Measurements from ENCODE around the gene MT1E. TPM values are rescaled to one million over a fixed set of nuclear protein-coding genes. Genes with fewer than 3 reads are reported as not detected.

The MT1E gene
- total RNA-seq, 1 donor from 2014 or later = 158 TPM

DNA sequence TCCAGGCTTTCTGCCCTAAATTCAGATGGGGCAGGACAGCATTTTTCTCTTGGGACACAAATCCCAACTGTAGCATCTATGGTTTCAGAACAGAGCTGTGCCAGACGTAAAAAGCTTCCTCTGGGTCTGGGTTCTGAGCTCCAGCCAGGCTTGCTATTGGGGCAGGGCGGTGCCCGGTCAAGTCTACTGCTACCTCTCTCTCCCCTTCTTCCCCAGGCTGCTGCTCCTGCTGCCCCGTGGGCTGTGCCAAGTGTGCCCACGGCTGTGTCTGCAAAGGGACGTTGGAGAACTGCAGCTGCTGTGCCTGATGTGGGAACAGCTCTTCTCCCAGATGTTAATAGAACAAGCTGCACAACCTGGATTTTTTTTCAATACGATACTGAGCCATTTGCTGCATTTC, 8.0 kb downstream of the MT1E start:
- intact Hi-C loops (cut with DNase I) = no loop called here

GRCh38 chr16:56634715-56635440, 9.3 kb downstream of the MT1E start:
- H3K4me1 ChIP-seq = peaks cover 42% of the 10 kb centered on the region
- no peaks in the 10 kb centered on the region for H3K36me3 ChIP-seq
- peaks cover 71% of the 10 kb centered on the region for H3K27me3 ChIP-seq (ENCODE audit: low read depth)
- TF ChIP-seq, protein P1, sequence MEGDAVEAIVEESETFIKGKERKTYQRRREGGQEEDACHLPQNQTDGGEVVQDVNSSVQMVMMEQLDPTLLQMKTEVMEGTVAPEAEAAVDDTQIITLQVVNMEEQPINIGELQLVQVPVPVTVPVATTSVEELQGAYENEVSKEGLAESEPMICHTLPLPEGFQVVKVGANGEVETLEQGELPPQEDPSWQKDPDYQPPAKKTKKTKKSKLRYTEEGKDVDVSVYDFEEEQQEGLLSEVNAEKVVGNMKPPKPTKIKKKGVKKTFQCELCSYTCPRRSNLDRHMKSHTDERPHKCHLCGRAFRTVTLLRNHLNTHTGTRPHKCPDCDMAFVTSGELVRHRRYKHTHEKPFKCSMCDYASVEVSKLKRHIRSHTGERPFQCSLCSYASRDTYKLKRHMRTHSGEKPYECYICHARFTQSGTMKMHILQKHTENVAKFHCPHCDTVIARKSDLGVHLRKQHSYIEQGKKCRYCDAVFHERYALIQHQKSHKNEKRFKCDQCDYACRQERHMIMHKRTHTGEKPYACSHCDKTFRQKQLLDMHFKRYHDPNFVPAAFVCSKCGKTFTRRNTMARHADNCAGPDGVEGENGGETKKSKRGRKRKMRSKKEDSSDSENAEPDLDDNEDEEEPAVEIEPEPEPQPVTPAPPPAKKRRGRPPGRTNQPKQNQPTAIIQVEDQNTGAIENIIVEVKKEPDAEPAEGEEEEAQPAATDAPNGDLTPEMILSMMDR (IDR thresholded peaks at IDR 0.05) = no peak
- H3K9me3 ChIP-seq = no peaks in the 10 kb centered on the region
- H3K4me3 ChIP-seq = peak overlapping the region; percentile 25
- DNase-seq = no peak
- no peak for ATAC-seq
- H3K27ac ChIP-seq = no peak overlapping the region
- intact Hi-C loops (cut with DNase I) = no loop called here

More for the DNA sequence above, 8.0 kb downstream of the MT1E start:
- Histone ChIP-seq H3K27me3 (ENCODE audit: low read depth) (peaks cover 59% of the 10 kb centered on the region), H3K9me3 (no peaks in the 10 kb centered on the region), H3K27ac (peak overlapping the region; percentile 78), H3K36me3 (no peaks in the 10 kb centered on the region), H3K4me3 (peak overlapping the region; percentile 61), H3K4me1 (peaks cover 36% of the 10 kb centered on the region)
- DNase-seq (no peak), ATAC-seq (no peak)
- TF ChIP-seq, protein P1 (IDR thresholded peaks at IDR 0.05) = no peak

DNA sequence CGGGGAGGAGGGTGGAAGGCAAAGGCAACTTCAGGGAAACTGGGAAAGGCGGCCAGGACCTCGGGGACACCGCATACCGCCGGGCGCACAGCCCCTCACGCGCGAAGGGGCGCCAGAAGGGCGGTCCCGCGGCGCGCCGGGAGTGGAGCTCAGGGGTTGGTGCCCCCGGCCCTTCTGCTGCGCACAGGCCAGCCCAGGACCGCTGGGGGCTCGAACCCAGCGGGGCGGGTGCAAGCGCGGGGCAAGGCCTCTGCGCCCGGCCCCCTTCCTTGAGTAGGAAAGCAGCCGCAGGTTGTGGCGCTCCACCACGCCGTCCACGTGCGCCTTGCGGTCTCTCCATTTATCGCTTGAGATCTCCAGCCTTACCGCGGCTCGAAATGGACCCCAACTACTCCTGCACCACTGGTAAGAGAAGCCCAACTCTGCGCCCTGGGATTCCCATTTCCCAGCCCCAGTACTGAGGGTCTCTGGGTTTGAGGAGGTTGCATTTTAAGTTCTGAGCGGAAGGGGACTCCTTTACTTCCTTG, 9.9 kb downstream of the MT1E start:
- H3K4me1 ChIP-seq = peaks cover 42% of the 10 kb centered on the region

GRCh38 chr16:56636616-56637413, 11.2 kb downstream of the MT1E start:
- no peak overlapping the region for H3K4me3 ChIP-seq
- DNase-seq (no peak), ATAC-seq (no peak)
- H3K27ac ChIP-seq = no peak overlapping the region
- H3K27me3 ChIP-seq (ENCODE audit: low read depth) = peaks cover 71% of the 10 kb centered on the region
- TF ChIP-seq, protein P1 (IDR thresholded peaks at IDR 0.05) = no peak
- H3K36me3 ChIP-seq = no peaks in the 10 kb centered on the region
- peaks cover 42% of the 10 kb centered on the region for H3K4me1 ChIP-seq
- H3K9me3 ChIP-seq = no peaks in the 10 kb centered on the region
- intact Hi-C loops (cut with DNase I) = no loop called here

More for the DNA sequence above, 9.9 kb downstream of the MT1E start:
- Histone ChIP-seq H3K27ac (no peak overlapping the region), H3K36me3 (no peaks in the 10 kb centered on the region), H3K4me3 (peak overlapping the region; percentile 25), H3K27me3 (ENCODE audit: low read depth) (peaks cover 71% of the 10 kb centered on the region), H3K9me3 (no peaks in the 10 kb centered on the region)
- ATAC-seq (no peak), DNase-seq (no peak)
- TF ChIP-seq, protein P1 (IDR thresholded peaks at IDR 0.05) = no peak
- intact Hi-C loops (cut with DNase I) = no loop called here

DNA sequence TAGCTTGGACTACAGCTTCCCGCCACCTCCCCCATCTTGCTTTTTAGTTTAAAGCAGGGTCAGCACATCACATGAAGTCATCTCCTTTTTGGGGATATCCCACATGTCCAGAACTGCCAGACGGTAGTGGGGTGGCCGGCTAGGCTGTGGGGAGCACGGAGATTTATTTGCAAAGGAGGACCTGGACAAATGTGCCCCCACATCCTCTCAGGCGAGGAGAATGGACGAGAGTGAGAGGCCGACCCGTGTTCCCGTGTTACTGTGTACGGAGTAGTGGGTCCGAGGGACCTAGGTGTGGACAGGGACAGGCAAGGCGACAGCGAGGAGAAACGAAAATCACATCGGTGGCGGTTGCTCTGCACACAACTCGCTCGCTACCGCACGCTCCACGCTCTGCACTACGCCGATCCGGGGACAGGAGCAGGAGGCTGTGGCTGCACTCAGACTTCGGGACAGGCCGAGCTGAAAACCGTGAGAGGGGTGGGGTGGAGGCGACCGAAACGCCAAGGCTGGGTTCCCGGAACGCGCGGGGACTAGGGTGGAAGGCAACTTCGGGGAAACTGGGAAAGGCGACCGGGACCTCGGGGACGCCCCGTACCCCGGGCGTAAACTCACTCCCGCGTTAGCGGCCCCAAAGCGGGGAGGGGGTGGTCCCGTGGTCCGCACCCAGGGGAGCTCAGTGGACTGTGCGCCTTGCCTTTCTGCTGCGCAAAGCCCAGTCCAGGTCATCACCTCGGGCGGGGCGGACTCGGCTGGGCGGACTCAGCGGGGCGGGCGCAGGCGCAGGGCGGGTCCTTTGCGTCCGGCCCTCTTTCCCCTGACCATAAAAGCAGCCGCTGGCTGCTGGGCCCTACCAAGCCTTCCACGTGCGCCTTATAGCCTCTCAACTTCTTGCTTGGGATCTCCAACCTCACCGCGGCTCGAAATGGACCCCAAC, 12.5 kb downstream of the MT1E start, which contains the start of gene MT1A:
Gene MT1A (plus strand): TSS at position 853 of the 937 bp plus-strand sequence. CDS start 73 bp downstream, at position 926.
- H3K4me3 ChIP-seq = peak within 1 kb of the TSS; percentile 57
- H3K27me3 ChIP-seq (ENCODE audit: low read depth) = peaks cover 60% of the 10 kb centered on the region
- ATAC-seq = peak; percentile 81 to 84
- TF ChIP-seq, protein P1 (IDR thresholded peaks at IDR 0.05) = no peak
- intact Hi-C loops (cut with DNase I) = no loop called here
- peaks cover 39% of the 10 kb centered on the region for H3K4me1 ChIP-seq
- no peaks in the 10 kb centered on the region for H3K9me3 ChIP-seq
- DNase-seq = peak; percentile 74
- no peaks in the 10 kb centered on the region for H3K36me3 ChIP-seq
- peak within 1 kb of the TSS; percentile 67 for H3K27ac ChIP-seq

Data from lower lobe of right lung (tissue), 2 donors.